Endothelial cell of umbilical vein (primary cell): Measurements from ENCODE around the gene CNTNAP1.

Source experiments
- CTCF ChIP-seq, 2 donors: IDR thresholded peaks; 1 replicate in 1 of 2; 2 replicates in 1 of 2; pipeline ENCODE4 v1.5.1; 2011; ENCODE audit warnings: low read length in 2 of 2, mild to moderate bottlenecking in 2 of 2, moderate library complexity in 2 of 2, control low read depth in 1 of 2, inconsistent platforms in 1 of 2, low read depth in 1 of 2; ENCODE audit not compliant: insufficient read depth in 1 of 2; ENCODE audit errors: extremely low read depth in 1 of 2
- MAX ChIP-seq: IDR thresholded peaks from 2 replicates; pipeline ENCODE4 v1.6.1; 2011; ENCODE audit not compliant: insufficient read depth, insufficient read length
- MYC ChIP-seq: IDR thresholded peaks from one replicate; pipeline ENCODE4 v1.6.1; 2011; ENCODE audit warnings: mild to moderate bottlenecking, low read depth, low read length
- POLR2A ChIP-seq: IDR thresholded peaks from 2 replicates; pipeline ENCODE4 v1.6.1; 2012; ENCODE audit warnings: low read depth, mild to moderate bottlenecking, control low read depth, low read length

GRCh38 chr17:42702446-42702845 is 20.1 kb downstream of the CNTNAP1 start:
- TF ChIP-seq MYC (no peak), MAX (no peak), CTCF (IDR thresholded peaks at IDR 0.05; ENCODE audit: extremely low read depth in 1 of 2, insufficient read depth in 1 of 2, low read depth in 1 of 2, low read length in 2 of 2) (no peak), POLR2A (no peak)
